Activated CD4-positive, alpha-beta T cell treated with anti-CD3 and anti-CD28 coated beads for 48 hours (primary cell): ENCODE measurements around the gene BIVM.

Experiments used
- DNase-seq: peaks from one replicate; pipeline ENCODE4 v3.0.0-alpha.2; 2020

BIVM gene

GRCh38 chr13:102792396-102792795, 6.5 kb upstream of the BIVM start:
- no peak for DNase-seq

DNA sequence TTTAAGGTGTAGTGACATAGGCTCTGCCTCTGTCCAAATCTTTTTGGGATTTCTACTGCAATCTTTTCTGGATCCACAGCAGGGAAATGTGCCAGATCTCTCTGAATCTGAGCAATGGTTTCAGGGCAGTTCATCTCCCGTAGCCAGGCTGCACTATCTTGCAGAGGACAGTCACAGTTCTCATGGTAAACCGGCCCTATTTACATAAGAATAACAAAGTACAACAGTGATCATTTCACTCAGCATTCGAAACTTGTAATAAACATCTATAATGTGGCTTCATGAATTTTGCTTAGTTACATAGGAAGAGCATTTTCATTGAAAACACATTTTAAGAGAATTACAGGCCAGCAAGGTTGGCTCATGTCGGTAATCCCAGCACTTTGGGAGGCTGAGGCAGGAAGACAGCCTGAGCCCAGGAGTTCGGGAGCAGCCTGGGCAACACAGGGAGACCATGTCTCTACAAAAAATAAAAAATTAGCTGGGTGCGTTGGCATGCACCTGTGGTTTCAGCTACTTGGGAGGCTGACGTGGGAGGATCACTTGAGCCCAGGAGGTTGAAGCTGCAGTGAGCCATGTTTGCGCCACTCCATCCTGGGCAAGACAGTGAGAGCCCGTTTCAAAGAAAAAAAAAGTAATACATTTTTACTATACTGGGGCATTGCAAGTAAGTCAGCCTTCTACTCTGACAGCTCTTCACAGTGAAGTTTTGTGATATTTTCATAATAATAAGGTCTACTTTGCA, 5.1 kb upstream of the BIVM start:
- DNase-seq: no peak

DNA sequence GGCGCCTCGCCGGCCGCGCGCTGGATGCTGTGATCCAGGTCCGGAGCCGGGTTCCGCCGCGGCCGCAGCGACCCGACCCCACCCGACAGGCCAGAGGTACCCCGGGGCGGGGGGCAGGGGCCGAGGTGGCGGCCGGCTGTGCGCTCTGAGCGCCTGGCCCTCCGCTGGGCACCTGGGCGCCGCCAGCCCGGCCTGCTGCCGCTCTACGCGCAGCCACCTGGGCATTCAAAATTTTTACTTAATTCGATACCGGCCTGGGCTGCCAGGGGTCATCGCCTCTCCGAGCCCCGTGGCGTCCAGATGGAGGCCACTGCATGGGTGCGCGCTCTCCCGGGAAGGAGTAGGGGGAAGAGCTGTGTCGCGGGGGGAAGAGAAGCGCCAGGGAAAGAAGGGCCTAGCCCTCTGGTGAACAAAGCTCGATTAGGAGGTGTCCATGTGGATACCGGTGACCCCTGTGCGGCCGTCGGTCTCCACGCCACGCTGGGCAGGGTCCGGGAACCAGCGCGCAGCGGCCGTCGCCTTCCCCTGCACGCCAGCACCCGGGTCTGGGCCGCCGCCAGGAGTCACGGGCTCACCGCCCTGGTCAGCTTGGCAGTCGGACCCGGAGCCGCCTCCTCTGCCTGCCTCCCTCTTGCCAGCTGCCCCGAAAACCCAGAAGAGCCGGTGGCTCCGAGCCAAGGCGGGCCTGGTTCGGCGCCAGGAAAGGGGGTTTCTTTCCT, 666 bp downstream of the BIVM start:
- DNase-seq: no peak

DNA sequence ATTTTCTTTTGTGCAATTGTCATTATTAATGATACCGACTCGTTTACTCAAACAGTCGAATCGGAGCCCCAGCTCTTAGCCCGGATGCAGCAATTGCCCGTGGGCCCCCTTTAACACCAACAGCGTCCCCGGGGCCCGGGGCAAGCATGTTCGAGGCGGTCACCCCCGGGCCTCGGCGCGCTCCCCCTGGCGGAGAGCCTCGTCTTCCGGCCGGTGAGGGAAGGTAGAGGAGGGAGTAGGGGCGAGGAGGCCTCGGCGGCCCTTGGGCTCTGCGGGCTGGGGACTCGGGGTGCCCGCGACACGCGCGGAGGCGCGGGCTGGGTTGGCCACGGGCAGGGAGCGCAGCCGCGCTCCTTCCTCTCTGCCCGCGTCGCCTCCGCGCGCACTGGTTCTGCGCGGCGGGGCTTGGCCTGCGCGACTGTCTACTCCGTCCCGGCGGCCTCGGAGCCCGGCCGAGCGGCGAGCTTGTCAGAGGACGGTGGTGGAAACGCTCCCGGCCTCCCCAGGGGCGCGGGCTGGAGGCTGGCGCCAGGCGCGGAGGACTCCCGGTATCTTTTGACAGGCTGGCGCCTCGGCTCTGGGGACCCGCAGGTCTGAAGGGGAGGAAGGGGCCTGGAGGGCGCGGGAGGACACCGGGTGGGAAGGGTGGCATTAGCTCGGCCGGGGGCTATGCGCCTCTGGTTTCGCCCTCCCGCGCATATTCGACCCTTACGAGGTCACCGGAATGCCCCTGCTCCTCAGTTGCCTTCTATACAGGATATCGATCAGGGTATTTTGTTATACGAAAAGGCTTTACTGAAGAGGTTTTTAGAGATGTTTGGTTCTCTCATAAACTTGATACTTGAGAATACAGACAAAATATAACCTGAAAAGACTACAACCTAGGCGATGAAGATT, 1.5 kb downstream of the BIVM start:
- peak; percentile 88 for DNase-seq

DNA sequence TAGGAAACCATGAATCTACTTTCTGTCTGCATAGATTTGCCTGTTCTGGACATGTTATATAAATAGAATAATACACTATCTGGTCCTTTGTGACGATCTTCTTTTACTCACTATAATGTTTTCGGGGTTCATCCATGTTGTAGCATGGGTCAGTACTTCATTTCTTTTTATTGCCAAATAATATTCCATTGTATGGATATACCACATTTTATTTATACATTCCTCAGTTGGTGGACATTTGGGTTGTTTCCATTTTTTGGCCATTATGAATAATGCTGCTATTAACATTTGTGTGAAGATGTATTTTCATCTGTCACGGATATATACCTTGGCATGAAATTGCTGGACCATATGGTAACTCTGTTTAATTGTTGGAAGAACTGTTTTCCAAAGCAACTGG, 6.8 kb downstream of the BIVM start:
- no peak for DNase-seq

DNA sequence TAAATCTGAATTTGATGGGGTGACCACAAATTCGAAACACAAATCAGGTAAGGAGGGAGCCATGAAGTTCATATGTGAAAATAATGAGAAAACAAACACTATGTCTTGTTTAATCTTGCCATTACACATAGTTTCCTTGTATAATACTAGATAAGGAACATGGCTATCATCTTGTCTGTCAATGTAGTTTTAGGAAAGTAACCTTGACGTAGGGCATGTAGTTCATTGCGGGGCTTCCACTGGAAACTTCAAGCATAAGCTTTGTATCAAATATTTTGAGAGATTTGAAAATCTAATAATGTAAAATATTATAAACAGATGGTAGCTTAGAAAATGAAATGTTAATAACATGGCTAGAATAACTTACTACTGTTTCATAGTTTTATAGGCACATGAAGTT, 8.8 kb downstream of the BIVM start:
- DNase-seq: no peak

DNA sequence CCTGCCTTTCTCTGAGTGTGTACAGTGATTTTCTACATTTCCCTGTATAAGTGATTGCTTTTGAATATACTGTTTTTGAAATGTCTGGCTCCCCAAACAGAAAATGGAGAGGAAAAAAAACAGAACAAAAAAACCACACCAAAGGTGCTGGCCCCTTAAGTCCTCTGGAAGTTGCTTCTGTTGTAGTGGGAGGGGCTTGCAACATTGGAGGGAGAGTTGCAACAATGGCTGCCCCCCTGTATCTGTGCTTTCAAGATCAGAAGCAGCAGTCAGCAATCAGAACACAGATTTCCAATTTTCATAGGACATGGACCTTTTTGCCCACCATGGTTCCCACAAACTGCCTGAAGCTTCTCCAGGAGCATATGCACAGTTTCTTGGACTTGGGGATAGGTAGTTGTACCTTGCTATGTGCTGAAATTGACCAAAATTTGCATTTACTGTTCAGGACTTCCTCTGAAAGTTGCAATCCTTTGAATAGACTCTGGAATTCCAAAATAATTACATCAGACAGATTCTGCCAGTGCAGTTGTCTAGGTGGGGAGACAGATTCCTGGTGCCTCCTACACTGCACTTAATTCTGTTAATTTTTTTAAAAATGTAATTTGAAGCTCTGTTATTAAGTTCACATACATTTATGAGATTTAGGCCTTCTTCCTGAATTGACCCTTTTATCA, 13.8 kb downstream of the BIVM start:
- DNase-seq: no peak

DNA sequence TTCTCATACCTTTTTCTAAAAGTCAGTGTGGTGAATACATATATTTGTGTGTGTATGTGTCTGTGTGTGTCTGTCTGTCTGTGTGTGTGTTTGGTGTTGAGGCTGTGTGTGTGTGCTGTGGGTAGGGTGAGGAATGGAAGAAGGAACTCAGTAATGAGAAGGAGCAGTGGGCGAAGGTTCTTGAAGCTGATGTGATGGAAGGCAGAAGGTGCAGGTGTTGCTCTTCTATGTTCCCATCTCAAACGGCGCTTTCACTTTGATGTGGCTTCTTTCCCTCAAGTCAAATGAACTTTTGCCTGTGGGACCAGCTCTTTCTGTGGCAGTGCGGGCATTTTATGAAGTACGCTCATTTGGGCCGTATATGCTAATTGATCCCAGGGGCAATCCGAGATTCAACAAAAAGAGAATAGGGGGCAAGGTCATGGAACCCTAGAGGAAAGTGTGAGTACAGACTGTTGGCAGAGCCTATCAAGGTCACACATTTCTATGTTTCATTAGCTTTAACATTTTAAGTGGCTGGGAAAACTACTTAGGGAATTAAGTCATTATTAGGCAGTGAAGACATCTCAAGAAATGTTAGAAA, 15.2 kb downstream of the BIVM start:
- no peak for DNase-seq

DNA sequence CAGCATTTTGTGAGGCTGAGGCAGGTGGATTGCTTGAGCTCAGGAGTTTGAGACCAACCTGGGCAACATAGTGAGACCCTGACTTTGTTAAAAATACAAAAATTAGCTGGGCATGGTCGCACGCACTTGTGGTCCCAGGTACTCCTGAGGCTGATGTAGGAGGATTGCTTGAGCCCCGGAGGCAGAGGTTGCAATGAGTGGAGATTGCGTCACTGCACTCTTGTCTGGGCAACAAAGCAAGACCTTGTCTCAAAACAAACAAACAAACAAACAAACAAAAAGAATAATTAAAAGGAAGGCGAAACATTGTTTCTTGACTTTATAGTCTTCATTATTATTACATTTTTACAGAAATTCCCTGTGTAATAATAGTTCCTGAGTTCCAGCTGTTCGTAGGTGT, 15.9 kb downstream of the BIVM start:
- no peak for DNase-seq

DNA sequence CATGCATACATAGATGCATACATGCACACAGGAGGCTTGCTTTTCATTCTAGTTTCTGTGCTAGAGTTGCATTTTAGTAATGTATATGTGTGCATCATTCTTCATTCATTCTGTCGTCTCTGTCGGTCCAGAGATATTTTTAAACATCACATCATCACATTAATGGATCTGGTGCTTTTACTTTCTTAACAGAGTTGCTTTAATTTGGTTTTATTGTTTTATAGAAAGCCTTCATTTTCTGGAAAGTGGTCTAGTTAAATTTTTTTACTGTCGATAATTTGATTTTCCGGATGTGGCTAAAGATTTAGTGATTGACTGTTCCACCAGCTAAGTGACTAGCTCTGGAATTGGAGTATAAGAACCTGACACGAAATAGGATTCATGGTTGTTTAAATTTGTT, 16.9 kb downstream of the BIVM start:
- DNase-seq: no peak

DNA sequence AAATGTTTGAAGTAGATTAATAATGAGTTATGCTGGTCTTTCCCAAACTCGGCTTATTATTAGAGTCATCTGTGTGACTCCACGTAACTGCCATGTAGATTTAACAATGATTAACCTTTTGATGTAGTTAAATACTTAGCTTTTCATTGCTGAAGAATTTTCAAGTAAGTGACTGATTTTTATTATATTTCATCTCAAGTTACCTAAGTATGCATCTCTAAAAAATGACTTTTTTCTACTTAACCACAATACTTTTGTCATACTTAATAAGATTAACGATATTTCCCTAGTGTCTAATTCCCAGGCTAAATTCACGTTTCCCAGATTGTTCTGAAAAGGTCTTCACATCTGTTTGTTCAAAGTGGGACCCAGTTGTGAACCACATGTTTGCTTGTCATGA, 17.8 kb downstream of the BIVM start:
- no peak for DNase-seq

DNA sequence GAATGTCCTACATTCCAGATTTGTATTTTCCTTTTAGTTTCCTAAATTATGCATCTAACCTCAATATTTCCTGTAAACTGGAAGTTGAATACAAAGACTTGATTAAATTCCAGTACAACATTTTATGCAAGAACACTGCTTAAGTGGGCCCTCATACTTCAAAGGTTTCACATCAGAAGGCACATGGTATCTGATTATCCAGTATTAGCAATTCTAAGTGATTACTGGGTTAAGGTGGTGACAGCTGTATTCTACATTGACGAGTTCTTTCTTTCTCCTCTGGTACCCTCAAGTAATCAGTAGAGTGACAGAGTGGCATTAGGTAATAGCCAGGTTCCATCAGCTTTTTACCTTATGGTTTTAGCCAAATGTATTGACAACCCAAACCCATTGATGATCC, 18.3 kb downstream of the BIVM start:
- no peak for DNase-seq

GRCh38 chr13:102817907-102818306, 19.0 kb downstream of the BIVM start:
- DNase-seq: no peak

DNA sequence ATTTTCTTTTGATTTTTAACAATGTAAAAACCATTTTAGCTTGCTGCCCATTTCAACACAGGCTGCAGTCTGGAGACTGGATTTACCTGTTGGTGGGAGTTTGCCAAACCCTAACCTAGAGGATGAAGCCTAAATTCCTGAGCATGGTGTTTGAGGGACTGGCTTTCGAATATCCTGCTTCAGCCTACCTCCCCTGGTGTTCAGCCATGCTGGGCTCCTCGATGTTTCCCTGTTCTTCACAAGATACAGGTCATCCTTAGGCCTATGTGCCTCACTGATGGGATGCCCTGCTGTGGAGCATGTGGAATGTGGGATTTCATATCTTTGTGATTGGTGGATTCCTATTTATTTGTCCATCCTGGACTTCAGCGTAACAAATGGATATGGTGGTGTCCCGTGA, 26.5 kb downstream of the BIVM start:
- no peak for DNase-seq

- no peak for DNase-seq
Observed at GRCh38 chr13:102825921-102826706, 27.2 kb downstream of the BIVM start.

- DNase-seq: no peak
Observed at GRCh38 chr13:102830646-102831045, 31.7 kb downstream of the BIVM start.

DNA sequence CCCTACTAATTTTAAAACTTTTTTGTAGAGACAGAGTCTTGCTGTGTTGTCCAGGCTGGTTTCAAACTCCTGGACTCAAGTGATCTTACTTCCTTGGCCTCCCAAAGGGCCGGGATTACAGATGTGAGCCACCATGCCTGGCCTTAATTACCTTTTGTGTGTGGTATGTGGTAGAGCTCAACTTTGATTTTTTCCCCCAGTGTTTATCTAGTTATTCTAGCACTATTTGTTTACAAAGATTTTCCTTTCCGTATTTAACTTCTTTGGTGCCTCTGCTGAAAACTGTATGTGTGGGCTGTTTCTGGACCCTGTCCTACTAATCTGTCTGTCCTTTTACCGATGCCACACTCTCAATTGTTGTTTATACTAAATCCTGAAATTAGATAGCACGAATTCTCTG, 37.6 kb downstream of the BIVM start:
- no peak for DNase-seq

GRCh38 chr13:102838273-102838672, 39.4 kb downstream of the BIVM start:
- no peak for DNase-seq

GRCh38 chr13:102838982-102839381, 40.1 kb downstream of the BIVM start:
- no peak for DNase-seq

- DNase-seq: no peak
Observed at GRCh38 chr13:102839462-102839861, 40.5 kb downstream of the BIVM start.

GRCh38 chr13:102845289-102845629, 46.3 kb downstream of the BIVM start:
- no peak for DNase-seq
